NCI-H1092 treated with DMSO at 0.1 percent for 48 hours (cell line): Measurements from ENCODE around the gene BTBD19.
"Not testable (repeated sequence)": the region's sequence is repeated elsewhere in the genome, so short reads cannot be mapped to it uniquely, and the experiment has no call there.

Experiments used
- DNase-seq: peaks from one replicate; lab custom pipeline; 2025; lab: John Stamatoyannopoulos, UW

BTBD19 gene

DNA sequence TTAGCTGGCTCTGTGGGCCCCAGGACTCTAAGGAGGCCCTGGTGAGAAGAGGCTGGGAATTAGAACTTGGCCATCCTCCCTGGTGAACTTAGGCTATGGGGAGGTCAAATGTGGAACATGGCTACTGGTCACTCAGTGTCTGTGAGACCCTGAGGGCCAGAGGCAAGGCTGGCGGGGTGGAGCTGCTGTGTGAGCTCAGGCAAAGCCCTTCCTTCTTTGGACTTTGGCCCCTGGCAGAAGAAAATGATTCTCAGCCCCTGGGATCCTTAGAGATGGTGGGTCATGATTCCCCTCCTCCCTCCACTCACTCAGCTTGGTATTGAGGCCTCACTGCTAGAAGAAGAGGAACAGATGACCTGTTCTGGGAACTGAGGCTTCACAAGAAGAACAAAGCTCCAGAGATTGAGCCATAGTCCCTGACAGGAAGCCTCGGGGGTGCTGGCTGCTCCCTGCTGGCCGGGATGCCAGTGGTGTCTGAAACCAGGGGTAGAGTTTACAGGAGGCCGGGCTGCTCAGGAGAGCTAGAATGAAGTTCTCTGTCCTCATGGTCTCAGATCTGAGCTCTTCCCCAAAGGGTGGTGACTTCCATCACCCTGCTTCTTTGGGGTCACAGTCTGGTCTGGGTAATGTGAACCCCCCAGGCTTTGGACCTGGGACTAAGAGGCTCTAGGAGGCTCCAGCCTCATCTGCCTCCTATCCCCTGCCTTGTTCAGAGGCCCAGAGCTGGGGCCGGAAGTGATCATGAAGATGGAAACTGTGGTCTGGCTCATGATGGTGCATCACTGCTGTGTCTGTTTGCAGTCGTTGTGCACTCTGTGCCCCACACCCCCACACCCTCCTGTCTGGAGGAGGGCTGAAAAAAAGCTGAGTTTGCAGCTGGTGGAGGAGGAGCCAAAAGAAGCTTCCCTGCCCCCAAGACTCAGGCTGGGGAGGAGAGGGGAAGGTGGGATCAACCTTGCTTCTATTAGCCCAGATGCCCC is 905 bp downstream of the BTBD19 start:
- DNase-seq: no peak

DNA sequence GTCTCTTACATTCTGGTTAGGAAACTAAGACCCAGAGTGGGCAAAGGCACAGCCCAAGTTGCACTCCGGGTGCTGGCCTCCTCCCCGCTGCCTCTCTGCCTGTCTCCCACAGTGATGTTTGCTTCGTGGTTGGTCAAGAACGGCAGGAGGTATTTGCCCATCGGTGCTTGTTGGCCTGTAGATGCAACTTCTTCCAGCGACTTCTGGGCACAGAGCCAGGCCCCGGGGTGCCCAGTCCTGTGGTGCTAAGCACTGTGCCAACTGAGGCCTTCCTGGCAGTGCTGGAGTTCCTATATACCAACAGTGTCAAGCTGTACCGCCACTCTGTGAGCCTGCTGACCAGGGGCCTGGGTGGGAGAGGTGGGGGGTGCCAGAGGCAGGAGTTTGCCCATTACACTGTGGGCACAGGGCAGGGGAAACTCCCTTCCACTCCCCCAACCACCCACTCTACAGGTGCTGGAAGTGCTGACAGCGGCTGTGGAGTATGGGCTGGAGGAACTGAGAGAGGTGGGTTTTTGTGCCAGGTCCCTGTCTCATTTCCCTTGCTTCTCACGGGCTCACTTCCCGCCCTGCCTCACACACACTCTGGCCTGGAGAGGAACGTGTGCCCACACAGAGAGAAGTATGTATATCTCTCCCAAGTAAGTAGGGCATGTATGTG is 1.9 kb downstream of the BTBD19 start:
- DNase-seq: no peak

DNA sequence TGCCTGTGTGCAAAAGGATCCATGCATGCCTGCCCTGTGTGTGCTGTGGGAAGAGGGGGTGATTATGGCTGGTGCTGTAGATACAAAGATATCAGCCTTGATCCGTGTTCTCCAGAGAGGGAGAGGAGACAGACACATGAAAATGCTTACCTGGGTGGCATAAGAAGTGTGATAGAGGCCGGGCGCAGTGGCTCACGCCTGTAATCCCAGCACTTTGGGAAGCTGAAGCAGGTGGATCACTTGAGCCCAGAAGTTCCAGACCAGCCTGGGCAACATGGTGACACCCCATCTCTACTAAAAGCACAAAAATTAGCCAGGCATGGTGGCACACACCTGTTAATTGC is 2.4 kb downstream of the BTBD19 start:
- DNase-seq: not testable (repeated sequence)

DNA sequence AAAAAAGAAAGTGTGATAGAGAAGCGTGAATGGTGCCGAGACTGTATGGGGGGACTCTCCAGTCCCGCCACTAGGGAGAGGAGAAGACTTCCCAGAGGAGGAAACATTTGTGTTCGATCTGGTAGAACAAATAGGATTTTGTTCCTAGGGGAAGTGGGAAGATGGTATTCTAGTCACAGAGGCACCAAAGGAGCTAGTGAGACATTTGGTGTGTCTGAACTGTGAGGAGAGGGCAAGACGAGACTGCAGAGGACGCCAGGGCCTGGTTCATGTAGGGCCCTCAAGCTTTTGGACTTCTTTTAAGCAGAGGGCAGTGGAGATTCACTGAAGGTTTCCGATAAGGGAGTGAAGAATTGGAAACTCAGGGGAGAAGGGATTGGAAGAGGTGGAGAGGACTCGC is 2.9 kb downstream of the BTBD19 start:
- no peak for DNase-seq

DNA sequence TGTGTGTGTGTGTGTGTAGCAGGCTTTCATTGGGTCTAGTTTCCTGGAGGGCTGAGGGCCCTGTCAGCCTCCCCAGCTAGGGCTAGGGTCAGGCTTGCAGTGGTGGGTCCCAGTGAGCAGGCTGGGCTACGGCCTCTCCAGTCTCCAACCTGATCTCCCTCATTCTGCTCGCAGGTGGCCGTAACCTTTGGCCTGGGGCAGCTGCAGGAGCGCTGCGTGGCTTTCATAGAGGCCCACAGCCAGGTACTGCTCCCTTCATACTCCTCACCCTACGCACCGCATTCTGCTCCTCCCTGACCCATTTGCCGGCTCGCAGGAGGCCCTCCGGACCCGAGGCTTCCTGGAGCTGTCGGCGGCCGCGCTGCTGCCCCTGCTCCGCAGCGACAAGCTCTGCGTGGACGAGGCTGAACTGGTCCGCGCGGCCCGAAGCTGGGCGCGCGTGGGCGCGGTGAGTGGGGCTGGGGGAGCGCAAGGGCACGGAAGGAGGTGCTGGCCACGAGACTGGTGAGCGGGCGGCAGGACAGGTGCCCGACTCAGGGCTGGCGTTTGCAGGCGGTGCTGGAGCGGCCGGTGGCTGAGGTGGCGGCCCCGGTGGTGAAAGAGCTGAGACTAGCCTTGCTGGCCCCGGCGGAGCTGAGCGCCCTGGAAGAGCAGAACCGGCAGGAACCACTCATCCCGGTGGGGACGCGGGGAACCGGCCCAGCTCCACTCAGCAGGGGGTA is 4.7 kb downstream of the BTBD19 start:
- DNase-seq: no peak

DNA sequence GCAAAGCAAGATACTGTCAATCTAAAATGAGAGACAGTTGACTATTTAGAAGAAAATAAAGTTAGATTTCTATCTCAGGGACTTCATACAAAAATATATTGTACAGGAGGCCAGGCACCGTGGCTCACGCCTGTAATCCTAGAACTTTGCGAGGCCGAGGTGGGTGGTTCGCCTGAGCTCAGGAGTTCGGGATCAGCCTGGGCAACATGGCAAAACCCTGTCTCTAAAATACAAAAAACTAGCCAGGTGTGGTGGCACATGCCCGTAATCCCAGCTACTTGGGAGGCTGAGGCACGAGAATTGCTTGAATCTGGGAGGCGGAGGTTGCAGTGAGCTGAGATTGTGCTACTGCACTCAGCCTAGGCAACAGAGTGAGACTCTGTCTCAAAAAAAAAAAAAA is 7.6 kb downstream of the BTBD19 start:
- not testable (repeated sequence) for DNase-seq

DNA sequence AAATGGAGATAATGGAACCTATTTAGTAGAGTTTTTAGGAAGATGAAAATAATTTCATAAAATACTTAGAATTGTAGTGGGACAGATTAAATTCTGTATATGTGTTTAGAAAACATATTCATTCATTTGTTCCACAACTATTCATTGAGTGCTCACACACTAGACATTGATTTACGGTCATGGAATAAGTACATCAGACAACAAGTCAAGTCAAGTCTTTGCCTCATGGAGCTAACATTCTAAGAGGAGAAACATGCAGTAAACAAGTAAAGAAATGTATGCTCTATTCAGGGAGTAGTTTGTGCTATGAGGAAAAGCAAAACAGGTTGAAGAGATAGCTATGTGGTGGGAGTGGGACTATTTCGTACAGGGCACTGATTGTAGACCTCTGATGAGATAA is 9.0 kb downstream of the BTBD19 start:
- DNase-seq: no peak

DNA sequence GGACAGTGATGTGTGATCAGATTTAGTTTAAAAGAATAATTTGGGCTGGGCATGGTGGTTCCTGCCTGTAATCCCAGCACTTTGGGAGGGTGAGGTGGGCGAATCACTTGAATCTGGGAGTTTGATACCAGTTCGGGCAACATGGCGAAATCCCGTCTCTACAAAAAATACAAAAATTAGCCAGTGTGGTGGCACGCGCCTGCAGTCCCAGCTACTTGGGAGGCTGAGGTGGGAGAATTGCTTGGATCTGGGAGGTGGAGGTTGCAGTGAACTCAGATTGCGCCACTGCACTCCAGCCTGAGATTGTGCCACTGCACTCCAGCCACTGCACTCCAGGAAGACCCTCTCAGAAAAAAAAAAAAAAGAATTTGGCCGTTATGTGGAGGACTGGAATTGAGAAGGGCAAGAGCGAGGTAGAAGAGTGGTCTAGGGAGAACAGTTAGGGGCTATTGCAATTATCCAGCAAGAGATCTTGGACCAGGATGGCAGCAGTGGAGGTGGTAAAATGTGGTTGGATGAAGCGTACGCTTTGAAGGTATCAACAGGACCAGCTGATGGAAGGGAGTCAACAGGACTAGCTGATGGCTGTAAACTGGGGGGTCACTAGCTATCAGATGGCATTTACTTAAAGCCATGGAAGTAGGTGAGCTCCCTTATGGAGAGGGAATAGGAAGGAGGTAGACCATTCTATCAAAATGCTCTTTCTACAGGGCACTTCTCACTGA is 9.6 kb downstream of the BTBD19 start:
- DNase-seq: no peak

DNA sequence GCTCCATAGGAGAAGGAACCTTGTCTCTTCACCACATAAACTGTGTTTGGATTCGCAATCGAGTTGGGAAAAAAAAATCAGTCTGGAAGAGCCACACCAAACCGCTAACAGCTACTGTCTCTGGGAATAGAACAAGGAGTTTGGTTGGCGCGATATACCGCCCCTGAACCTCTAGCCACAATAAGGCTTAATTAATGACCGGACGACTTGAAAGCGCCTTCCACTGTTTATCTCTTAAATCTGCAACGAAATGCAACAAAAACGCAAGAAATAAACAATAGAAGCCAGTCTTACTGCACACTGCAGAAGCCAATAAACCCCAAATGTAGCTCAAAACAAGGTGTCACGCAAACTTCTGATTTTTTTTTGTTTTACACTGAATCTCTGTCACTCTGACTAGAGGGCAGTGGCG is 10.9 kb downstream of the BTBD19 start:
- DNase-seq: no peak

DNA sequence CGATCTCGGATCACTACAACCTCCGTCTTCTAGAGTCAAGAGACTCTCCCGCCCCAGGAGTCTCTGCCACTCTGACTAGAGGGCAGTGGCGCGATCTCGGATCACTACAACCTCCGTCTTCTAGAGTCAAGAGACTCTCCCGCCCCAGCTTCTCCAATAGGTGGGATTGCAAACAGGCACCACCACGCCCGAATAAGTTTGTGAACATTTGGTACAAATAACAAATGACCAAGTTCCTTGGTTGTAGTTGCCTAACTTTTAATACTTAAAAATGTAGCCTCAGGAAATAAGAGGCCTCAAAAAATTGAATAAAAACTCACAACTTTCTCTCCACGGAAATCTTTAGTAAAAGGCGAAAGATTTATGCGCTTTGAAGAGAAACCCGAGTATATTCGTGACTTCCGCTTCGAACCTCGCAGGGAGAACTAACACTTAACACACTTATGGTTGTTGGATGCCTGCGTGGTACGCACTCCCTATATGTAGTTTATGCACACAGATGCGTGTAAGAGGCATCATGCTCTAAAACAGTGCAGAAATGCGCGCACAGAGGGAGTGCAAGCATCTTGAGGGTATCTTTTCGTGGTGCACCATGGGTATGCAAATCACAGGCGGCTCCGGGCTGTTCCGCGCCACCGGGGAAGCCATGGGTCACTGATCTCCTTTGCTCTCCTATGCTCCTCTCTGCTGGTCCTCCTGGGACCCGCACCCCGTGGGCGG is 11.4 kb downstream of the BTBD19 start:
- no peak for DNase-seq

DNA sequence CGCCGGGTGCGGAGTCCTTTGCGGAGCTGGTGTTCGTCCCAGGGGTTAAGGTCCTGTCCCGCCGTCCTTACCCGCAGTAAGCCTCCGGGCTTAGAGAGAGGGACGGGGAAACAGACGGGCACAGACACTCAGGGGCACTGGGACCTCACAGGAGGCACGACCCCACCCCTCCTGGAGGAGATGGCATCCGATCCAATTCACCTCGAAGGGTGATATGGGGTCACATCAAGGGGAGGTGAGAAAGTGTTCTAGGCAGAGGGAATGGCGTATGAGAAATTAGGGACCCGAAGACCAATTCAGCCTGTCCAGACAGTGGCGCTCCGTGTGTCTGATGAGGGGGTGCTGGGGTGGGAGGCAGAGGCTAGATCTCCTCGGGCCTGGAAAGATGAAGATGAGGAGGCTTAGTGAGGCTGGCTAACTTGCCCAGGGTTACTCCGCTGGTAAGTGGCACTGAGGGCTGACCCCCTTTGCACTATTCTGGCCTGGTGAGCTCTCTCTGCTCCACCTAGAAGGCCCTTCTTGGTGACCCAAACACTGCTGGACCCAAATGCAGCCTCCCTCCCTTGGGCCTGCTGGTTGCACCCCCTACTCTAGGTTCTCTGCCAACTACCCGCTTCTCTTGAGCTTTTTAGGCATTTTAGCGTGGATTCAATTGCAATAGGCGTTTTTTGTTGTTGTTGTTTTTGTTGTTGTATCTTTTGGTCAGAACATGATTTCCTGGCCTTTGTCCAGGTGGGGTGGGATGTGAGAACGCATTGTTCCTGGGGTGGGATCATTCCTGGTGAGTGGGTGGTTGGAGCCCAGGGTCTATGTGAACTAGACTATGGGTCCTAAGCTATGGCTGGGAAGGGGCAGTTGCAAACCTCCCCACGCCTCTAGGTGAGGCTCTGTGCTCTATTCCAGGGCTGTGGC is 12.3 kb downstream of the BTBD19 start:
- no peak for DNase-seq

DNA sequence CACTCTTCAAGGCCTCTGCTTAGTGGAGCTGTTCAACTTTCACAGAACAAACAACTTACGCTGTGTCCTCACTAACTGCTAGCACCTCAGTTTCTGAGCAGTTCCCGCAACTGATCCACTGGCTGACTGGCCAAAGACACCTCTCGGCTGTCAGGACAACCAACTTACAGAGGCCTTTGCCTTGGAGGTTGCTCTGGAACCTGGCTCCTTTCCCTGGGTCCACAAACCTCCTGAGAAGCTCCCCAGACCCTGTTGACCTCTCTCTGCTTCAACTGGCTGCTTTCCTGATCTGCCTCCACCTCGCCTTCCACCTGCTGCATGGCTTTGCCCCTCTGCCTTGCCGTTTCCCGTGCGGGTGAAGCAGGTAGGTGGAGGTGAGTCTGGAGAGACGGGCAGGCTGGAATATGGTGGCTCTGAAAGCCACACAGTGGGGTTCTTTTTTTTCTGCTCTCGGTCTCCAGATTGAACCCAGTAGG is 13.0 kb downstream of the BTBD19 start:
- no peak for DNase-seq

DNA sequence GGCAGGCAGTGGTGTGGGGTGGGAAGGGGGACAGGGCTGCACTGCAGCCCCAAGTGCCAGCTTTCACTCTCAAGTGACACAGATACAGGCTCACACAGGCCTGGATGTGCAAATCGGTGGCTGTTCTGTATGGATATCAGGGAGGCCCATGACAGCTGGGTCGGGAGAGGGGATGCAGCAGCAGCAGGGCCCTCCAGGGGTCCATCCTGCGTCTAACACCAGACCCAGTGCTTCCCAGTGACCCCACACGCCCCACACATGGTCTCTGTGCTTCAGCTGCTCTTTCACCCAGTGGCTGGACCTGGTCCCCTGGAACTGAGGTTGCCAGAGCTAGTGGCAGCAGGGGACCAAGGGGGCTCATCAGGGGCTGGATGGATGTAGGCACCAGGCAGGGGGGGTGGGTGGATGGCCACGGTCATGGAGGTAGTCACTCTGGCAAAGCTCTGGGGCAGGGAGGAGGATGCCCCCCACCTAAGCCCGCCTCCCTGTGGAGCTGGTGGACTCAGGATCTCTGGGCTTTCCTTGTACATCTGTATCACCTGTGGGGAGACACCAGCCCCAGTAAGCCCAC is 13.9 kb downstream of the BTBD19 start:
- no peak for DNase-seq

DNA sequence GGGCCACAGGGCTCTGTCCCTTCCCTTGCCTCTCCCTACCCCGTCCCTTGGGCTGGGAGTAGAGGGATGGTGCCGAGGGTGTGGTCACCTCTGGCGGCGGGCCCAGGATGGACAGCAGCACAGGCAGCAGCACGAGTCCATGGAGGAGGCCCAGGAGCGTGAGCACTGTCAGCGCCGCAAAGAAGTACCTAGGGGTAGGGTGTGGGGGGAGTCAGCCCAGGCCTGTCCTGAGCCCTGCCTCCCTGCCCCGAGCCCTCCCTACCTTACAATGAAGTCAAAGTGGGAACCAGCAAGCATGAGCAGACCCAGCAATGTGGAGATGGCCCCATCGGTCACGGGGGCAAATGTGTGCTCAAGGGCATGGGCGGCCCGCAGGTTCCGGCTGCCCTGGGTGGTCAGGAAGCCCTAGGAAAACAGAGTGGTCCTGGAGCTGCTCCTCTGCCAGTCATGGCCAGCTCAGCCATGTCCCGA is 14.7 kb downstream of the BTBD19 start:
- no peak for DNase-seq

DNA sequence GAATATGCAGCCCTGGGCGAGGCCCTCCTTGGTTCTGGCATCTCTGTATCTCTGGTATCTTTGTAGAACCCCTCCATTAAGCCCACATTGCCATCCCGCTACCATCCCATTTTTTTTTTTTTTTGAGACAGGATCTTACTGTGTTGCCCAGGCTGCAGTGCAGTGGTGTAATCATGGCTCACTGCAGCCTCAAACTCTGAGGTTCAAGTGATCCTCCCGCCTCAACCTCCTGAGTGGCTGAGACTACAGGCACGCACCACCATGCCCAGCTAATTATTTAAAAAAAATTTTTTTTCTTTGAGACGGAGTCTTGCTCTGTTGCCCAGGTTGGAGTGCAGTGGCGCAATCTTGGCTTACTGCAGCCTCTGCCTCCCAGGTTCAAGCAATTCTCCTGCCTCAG is 16.1 kb downstream of the BTBD19 start:
- DNase-seq: not testable (repeated sequence)

DNA sequence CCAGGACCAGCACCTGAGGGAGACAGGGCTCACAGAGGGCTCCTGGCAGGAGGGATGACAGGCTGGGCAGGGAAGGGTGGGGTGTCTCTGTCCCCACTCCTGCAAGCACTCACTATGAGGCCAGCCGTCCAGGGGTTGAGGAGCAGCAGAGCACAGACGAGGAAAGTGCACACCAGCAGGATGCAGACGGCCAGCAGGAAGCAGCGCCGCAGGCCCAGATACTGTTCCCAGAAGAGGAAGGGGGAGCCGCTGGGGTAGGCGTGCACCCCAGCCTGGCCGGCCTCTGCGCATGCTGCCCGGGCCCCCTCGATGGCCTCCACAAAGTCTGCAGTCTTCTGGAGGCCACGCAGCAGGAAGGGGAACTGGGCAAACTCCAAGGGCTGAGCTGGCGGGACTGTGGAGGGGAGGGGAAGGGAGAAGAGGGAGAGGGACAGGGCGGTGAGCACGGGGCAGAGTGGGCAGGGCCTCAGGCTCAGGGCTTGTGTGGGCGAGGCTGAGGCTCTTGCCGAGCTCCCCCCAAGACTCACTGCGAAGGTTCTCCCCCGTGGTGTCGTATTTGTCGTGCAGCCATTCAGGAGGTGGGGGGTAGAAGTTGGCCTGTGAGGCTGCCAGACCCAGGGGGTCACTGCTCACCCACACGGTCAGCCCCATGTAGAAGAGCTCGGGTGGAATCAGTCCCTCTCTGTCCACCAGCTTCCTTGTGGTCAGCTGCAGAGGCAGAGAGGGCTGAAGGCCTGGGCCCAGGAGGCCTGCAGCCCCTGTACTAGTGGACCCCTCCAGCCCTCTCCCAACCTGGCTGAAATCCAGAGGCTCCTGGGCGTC is 18.3 kb downstream of the BTBD19 start:
- DNase-seq: no peak

DNA sequence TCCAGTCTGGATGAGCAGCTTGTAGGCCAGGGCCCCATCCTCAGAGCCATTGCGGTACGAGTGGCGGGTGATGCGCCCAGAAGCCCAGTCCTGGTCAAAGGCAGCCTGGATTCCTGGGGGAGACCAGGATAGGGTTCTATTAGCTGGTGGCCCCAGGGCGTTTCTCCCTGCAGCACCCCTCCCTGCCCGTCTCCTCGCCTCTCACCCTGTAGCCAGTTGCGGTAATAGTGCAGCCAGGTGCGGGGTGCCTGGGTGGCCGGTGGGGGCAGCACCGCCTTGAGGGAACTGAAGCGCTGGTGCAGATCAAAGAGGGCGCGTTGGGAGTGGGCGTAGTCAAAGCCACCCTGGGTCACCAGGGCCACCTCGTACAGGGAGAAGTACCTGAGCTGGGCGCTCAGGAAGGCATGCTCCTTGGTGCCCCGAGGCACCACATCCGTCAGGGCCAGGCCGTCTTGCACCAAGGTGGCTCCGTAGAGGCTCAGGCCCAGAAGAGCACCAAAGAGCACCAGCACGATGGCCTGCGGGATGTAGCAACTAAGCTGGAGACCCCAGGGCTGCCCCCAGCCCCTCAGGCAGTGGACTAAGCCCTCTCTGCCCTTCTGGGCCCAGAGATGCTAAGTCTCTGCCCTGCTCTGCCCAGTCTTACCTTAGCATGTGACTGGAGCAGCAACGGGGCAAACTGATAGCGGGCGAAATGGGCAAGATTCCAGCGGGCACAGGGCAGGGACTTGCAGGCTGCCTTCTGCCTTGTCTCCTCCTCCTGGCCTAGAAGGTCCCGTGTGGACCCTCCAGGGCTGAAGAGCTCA is 19.1 kb downstream of the BTBD19 start:
- no peak for DNase-seq
